Sigmoid colon (tissue), 4 donors: ENCODE data around the gene PTPN2.

Experiments
- CTCF ChIP-seq, 4 experiments: fragments of 450-650 bp in 3 of 4; fragments of 200-600 bp in 1 of 4; IDR thresholded peaks; one replicate each; pipeline ENCODE4 v1.5.1; 2016 to 2019; ENCODE audit warnings: antibody characterized with exemption in 4 of 4, mild to moderate bottlenecking in 3 of 4, moderate library complexity in 2 of 4
- EP300 ChIP-seq, 4 donors: sonication (generic); formaldehyde crosslinking; IDR thresholded peaks; one replicate each; pipeline ENCODE4 v1.6.1; 2017; ENCODE audit warnings: antibody characterized with exemption in 4 of 4
- POLR2A ChIP-seq, 2 donors: fragments of 450-650 bp; IDR thresholded peaks; one replicate each; pipeline ENCODE4 v1.6.1; 2016; ENCODE audit warnings: antibody characterized with exemption in 2 of 2, mild to moderate bottlenecking in 2 of 2, moderate library complexity in 2 of 2
- POLR2AphosphoS5 ChIP-seq, 4 donors: sonication (generic); formaldehyde crosslinking; IDR thresholded peaks; one replicate each; pipeline ENCODE4 v1.6.1; 2017; ENCODE audit warnings: antibody characterized with exemption in 4 of 4

- TF ChIP-seq CTCF (IDR thresholded peaks at IDR 0.05) = no peak
- no peak for TF ChIP-seq POLR2AphosphoS5 (IDR thresholded peaks at IDR 0.05)
- TF ChIP-seq EP300 (IDR thresholded peaks at IDR 0.05) = no peak
- TF ChIP-seq POLR2A (IDR thresholded peaks at IDR 0.05) = no peak
Observed at GRCh38 chr18:12776821-12777471, 107.1 kb downstream of the PTPN2 start.
